Stomach (tissue), 9 donors: ENCODE data around the gene ZNF516. TPM values are rescaled to one million over a fixed set of nuclear protein-coding genes. Genes with fewer than 3 reads are reported as not detected.
A peak's percentile ranks its signal among the peaks of the same experiment; 100 is the strongest.

Source experiments
- DNase-seq, 2 donors: peaks; one replicate each; pipeline versions ENCODE4 v3.0.0 to v3.0.0-alpha.2; 2013 to 2019
- H3K27ac ChIP-seq, 5 donors: fragments of 200-600 bp in 4 of 5; sonication (generic) in 4 of 5; one replicate each; pipeline ENCODE4 v1.5.1; 2013 to 2019; ENCODE audit warnings: mild to moderate bottlenecking in 1 of 5, moderate library complexity in 1 of 5
- H3K27me3 ChIP-seq, 3 donors: fragments of 200-600 bp; sonication (generic); one replicate each; pipeline ENCODE4 v1.5.1; 2017 to 2019; ENCODE audit warnings: mixed run types in 1 of 3
- H3K36me3 ChIP-seq, 4 donors: fragments of 200-600 bp; sonication (generic); 1 replicate in 3 of 4; 2 replicates in 1 of 4; pipeline ENCODE4 v1.5.1; 2016 to 2019
- H3K4me1 ChIP-seq, 4 donors: fragments of 200-600 bp; sonication (generic); one replicate each; pipeline ENCODE4 v1.5.1; 2016 to 2019
- H3K4me3 ChIP-seq, 4 donors: fragments of 200-600 bp; sonication (generic) in 3 of 4; one replicate each; pipeline ENCODE4 v1.5.1; 2016 to 2019; ENCODE audit warnings: mild to moderate bottlenecking in 1 of 4
- H3K9me3 ChIP-seq, 4 donors: fragments of 200-600 bp; sonication (generic); one replicate each; pipeline ENCODE4 v1.5.1; 2016 to 2019
- CTCF ChIP-seq, 7 experiments: fragments of 450-650 bp in 4 of 7; fragments of 200-600 bp in 3 of 7; sonication (generic) in 3 of 7; IDR thresholded peaks; one replicate each; pipeline ENCODE4 v1.5.1; 2016 to 2019; ENCODE audit warnings: antibody characterized with exemption in 7 of 7, control low read depth in 2 of 7, mild to moderate bottlenecking in 1 of 7
- EP300 ChIP-seq: sonication (generic); formaldehyde crosslinking; IDR thresholded peaks from one replicate; pipeline ENCODE4 v1.6.1; 2017; ENCODE audit warnings: antibody characterized with exemption
- POLR2A ChIP-seq, 4 donors: fragments of 450-650 bp; IDR thresholded peaks; one replicate each; pipeline ENCODE4 v1.6.1; 2016; ENCODE audit warnings: antibody characterized with exemption in 4 of 4, control low read depth in 2 of 4, mild to moderate bottlenecking in 1 of 4, moderate library complexity in 1 of 4
- POLR2AphosphoS5 ChIP-seq, 3 donors: sonication (generic); formaldehyde crosslinking; IDR thresholded peaks; one replicate each; pipeline ENCODE4 v1.6.1; 2016; ENCODE audit warnings: antibody characterized with exemption in 3 of 3
- WGBS, 5 donors: extraction: QIAGEN DNeasy Blood & Tissue Kit in 3 of 5; methylation state at CpG; one replicate each; pipeline versions ENCODE4 v1.1.5 to v1.1.7; 2013 to 2018; 5-methylcytosine and 5-hydroxymethylcytosine counted together
- intact Hi-C: fragments of 100-400 bp; cut with DNase I; formaldehyde crosslinking; loops from one replicate; pipeline ENCODE4 v1.15.1; 2023; ENCODE audit warnings: low total_unique reads
- polyA plus RNA-seq, 3 donors: library from polyadenylated mRNA; stranded (reverse); fragments of 200-250 nt; gene quantifications; one replicate each; pipeline ENCODE4 v1.2.3, GENCODE V29; 2013
- total RNA-seq, 5 donors: library from RNA; depleted of rRNA; stranded (reverse); fragments of >200 nt; gene quantifications; one replicate each; pipeline versions ENCODE4 v1.1.0 to v1.2.3, GENCODE V29; 2014 to 2016
- donor health status: healthy with polysubstance abuse.
- donor health status: Bipolar disorder and iron deficiency.
- donor health status: healthy.

ZNF516 gene
- total and polyA plus RNA-seq, 8 donors: 2.3 to 25.9 (median 14.4) TPM

- Histone ChIP-seq H3K4me3 (no peak overlapping the region), H3K4me1 (peaks cover 5 to 54% (median 27%) of the 10 kb centered on the region in 4 donors), H3K27me3 (no peaks in the 10 kb centered on the region), H3K36me3 (peaks cover 0 to 37% (median 32%) of the 10 kb centered on the region in 4 donors), H3K9me3 (no peaks in the 10 kb centered on the region), H3K27ac (no peak overlapping the region)
- TF ChIP-seq POLR2A (IDR thresholded peaks at IDR 0.05) (no peak), EP300 (no peak), POLR2AphosphoS5 (IDR thresholded peaks at IDR 0.05) (no peak), CTCF (IDR thresholded peaks at IDR 0.05) (no peak)
- no peak for DNase-seq
- WGBS, 5 donors: 90 to 98% (median 94%) methylated on average over 25 of the region's 25 CpGs
- intact Hi-C loops: no loop called here
These were observed 61.9 kb downstream of the ZNF516 start for GRCh38 chr18:76432970-76433767.

GRCh38 chr18:76432274-76432755, 62.7 kb downstream of the ZNF516 start:
- intact Hi-C loops: no loop called here
- peaks cover 5 to 51% (median 28%) of the 10 kb centered on the region in 4 donors for H3K4me1 ChIP-seq

DNA sequence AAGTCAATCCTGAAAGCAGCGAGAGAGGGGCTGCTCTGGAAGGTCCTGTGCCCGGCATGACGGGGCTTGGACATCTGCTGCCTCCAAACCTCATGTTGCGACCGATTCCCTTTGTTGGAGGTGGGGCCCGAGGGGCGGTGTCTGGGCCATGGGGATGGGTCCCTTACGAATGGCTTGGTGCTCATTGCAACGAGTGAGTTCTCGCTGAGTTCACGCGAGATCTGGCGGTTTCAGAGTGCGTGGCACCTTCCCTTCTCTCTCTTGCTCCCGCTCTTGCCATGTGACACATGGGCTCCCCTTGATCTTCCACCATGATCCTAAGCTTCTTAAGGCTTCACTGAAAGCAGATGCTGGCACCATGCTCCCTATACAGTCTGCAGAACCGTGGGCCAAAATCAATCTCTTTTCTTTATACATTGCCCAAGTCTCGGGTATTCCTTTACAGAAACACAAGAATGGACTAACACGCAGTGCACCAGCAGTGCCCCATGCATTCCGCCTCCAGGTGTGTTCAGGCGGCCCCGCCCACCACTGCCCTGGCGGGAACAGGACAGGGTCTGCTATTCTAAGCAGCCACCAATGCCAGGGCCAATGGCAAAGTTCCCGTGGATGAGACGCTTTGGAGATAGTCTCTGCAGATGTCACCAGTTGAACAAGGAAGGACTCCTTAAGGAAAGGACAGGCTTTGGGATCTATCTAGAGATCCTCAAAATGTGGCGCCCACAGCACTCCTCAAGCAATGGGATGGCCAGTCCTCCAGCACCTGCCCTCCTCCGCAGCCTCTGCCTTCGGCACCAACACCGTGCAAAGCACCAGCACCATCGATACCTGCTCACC, 63.4 kb downstream of the ZNF516 start:
- no peak overlapping the region for H3K27ac ChIP-seq
- TF ChIP-seq CTCF (IDR thresholded peaks at IDR 0.05) (no peak), POLR2AphosphoS5 (IDR thresholded peaks at IDR 0.05) (no peak), POLR2A (IDR thresholded peaks at IDR 0.05) (no peak), EP300 (no peak)
- WGBS, 5 donors: 94 to 96% (median 95%) methylated on average over 29 of the region's 29 CpGs
- H3K36me3 ChIP-seq: peaks cover 0 to 27% (median 24%) of the 10 kb centered on the region in 4 donors
- no peaks in the 10 kb centered on the region for H3K9me3 ChIP-seq
- no peak overlapping the region for H3K4me3 ChIP-seq
- H3K4me1 ChIP-seq: peaks cover 5 to 53% (median 30%) of the 10 kb centered on the region in 4 donors
- intact Hi-C loops: no loop called here
- DNase-seq: no peak
- no peaks in the 10 kb centered on the region for H3K27me3 ChIP-seq

More at GRCh38 chr18:76432274-76432755, 62.7 kb downstream of the ZNF516 start:
- 86 to 96% (median 96%) methylated on average over 10 of the region's 10 CpGs for WGBS, 5 donors
- DNase-seq: no peak
- TF ChIP-seq EP300: no peak
- TF ChIP-seq CTCF (IDR thresholded peaks at IDR 0.05): no peak
- no peak for TF ChIP-seq POLR2A (IDR thresholded peaks at IDR 0.05)
- no peak for TF ChIP-seq POLR2AphosphoS5 (IDR thresholded peaks at IDR 0.05)
- H3K9me3 ChIP-seq: no peaks in the 10 kb centered on the region
- H3K27ac ChIP-seq: no peak overlapping the region
- no peaks in the 10 kb centered on the region for H3K27me3 ChIP-seq
- H3K36me3 ChIP-seq: peaks cover 0 to 31% (median 27%) of the 10 kb centered on the region in 4 donors
- H3K4me3 ChIP-seq: no peak overlapping the region

DNA sequence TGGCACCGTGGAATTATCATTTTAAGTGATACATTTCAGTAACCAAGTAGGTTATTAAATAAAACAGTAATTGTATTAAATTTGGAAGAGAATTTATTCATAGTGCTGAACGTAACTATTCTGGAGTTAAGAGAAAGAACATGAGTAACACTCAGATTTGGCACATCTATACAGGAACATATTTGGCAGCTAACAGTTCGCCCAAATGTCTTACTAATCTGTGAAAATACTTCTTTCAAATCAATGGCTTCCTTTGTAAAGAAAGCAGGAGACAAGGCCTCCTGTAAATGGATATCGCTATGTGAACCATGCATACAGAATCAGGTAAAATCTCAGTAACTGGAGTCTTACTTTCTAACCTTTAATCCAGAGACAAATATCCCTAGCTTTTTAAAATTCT, 64.4 kb downstream of the ZNF516 start:
- Histone ChIP-seq H3K27me3 (no peaks in the 10 kb centered on the region), H3K27ac (peak overlapping the region in 1 of 5 donors; percentile 1), H3K4me3 (no peak overlapping the region), H3K4me1 (peaks cover 5 to 58% (median 33%) of the 10 kb centered on the region in 4 donors), H3K36me3 (peaks cover 0 to 27% (median 20%) of the 10 kb centered on the region in 4 donors), H3K9me3 (no peaks in the 10 kb centered on the region)
- intact Hi-C loops: no loop called here
- no peak for DNase-seq
- WGBS, 5 donors: 49 to 64% (median 58%) methylated on average over 4 of the region's 4 CpGs
- TF ChIP-seq POLR2AphosphoS5 (IDR thresholded peaks at IDR 0.05): no peak
- no peak for TF ChIP-seq EP300
- TF ChIP-seq CTCF (IDR thresholded peaks at IDR 0.05): no peak
- TF ChIP-seq POLR2A (IDR thresholded peaks at IDR 0.05): no peak
